SH-SY5Y (cell line): ENCODE data around the gene TTC23L.

Source experiments
- GATA2 ChIP-seq: IDR thresholded peaks from 2 replicates; pipeline ENCODE4 v1.6.1; 2011; ENCODE audit warnings: mild to moderate bottlenecking, low read depth, low read length
- GATA3 ChIP-seq: IDR thresholded peaks from 2 replicates; pipeline ENCODE4 v1.6.1; 2011; ENCODE audit warnings: low read depth, mild to moderate bottlenecking, low read length, moderate library complexity

DNA sequence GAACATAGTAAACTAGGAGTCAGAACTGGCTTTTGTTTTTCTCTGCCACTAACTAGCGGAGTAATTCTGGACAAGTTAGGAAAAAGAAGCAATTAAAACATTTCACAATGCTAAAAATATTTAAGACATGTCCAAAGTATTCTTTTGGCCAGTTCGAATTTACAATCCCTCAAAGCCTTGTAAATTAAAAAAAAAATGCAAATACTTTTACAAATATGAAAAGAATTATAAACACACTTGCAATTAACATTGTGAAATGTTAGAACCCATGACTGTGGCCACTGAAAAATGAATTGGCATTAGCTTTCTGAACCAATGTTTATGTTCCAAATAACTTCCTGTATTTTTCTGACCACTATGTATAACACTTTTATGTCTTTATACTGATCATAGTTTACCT, 74.1 kb downstream of the TTC23L start:
- TF ChIP-seq GATA2: no peak
- no peak for TF ChIP-seq GATA3
